Measurements from ENCODE around the gene SH3BP5.

SH3BP5 gene

DNA sequence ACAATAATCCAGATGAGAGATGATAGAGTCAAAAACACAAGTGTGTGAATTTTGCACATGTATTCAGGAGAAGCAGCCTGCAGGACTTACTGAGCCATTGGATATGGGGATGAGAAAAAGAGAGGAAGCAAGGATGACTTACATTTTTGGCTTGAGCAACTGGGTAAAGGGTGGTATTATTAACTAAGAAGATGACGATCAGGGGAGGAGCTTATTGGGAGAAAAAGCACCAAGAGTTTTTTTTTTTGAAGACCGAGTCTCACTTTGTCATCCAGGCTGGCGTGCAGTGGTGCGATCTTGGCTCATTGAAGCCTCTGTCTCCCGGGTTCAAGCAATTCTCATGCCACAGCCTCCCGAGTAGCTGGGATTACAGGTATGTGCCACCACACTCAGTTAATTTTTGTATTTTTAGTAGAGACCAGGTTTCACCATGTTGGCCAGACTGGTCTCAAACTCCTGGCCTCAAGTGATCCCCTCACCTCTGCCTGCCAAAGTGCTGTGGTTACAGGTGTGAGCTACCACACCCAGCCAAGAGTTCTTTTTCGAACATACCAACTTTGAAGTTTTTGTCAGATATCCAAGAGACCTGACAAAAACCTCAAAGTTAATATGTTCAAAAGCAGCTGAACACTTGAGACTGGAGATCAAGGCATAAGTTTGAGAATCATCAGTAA is 14.8 kb upstream of the SH3BP5 start:
- DNase-seq (ENCODE audit: low read depth in 2 of 3, low spot score in 1 of 3): no peak

DNA sequence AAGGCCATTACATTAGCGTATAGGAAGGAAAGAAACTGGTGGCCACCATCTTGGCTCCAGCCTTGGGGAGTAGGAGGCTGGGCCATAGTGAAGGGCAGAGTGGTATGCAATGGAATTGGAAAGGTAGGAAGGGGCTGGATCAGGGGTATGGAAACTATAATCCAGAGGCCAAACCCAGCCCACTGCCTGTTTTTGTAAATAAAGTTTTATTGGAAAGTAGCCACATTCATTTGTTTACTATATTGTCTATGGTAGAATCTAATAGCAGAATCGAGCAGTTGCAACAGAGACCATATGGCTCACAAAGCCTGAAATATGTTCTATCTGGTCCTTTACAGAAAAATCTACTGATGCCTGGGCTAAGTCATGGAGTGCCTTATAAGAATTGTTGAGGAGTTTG is 14.1 kb upstream of the SH3BP5 start:
- DNase-seq (ENCODE audit: low read depth in 2 of 3, low spot score in 1 of 3): no peak

DNA sequence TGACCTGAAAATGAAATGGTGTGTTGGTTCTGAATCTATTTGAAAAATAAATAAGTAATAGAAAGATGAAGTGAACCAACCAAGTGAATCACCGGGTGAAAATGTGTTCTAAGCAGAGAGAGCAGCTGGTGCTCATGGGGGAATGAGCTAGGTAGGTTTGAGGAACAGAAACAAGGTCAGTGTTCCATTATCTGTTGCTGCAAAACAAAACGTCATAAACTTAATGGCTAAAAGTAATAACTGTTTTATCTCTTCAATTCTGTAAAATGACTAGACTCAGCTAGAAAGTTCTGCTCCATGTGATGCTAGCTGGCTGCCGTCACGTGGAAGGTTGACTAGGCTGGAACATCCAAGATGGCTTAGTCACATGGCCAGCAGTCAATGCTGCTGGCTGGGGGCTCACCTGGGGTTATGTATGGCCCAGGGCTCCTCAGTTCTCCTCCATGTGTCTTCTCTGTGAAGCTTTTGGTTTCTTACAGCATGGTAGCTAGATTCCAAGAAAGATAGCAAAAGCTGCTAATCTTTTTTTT is 13.3 kb upstream of the SH3BP5 start:
- no peak for DNase-seq (ENCODE audit: low read depth in 2 of 3, low spot score in 1 of 3)

DNA sequence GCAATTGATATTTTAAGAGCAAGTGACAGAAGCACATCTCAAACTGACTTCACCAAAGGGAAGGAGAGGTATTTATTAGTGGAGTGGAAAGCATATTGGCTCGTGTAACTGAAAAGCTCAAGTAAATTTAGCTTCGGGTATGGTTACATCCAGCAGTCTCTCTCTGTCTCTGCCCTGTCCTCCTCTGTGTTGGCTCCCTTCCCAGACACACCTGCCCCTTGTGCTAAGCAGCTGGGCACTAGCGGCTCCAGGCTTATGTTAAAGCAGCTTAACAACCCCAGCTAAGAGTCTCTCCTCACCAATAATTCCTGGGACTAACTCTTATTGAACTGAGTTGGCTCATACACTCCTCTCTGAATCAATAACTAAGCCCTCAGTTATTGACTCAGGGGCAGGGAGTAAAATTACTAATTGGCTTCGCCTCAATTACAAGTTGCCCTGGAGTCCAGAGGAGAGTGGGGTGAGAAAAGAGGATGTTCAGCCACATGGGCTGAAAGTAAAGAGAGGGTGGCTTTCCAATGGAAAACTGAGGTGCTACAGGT is 12.8 kb upstream of the SH3BP5 start:
- no peak for DNase-seq (ENCODE audit: low read depth in 2 of 3, low spot score in 1 of 3)

DNA sequence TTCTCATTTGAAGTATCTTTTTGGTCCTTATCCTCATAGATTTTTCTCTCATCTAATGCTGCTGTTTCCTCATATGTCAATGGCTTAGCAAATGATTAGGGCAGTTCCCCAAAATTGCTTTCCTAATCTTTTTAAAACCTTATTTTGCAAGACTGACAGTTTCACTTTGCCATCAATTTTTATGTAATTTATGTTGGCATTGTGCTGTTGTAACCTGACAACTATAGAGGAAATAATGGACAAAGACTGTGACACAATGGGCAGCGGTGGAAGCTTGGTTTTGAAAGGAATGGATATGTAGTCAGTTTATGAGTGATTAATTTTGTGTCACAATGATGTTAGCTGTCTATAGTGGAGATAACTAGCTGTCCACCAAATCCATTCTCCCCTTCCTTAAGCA is 10.6 kb upstream of the SH3BP5 start:
- DNase-seq (ENCODE audit: low read depth in 2 of 3, low spot score in 1 of 3): no peak

DNA sequence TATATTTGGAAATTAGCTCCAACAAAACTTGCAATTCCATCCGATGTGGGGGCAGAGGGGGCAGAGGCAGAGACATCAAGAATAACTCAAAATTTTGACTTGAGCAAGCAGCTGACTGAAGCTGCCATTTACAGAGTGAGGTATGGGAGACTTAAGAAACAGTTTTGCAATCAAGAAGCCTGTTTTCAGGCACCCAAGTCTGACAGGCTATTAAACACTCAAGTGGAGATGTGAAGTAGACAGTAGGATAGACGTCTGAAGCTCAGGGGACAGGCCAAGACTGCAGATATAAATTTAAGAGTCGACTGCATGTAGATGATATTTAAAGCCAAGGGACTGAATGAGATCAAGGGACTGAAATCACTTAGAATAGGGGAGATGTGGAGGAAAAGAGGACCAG is 9.9 kb upstream of the SH3BP5 start:
- no peak for DNase-seq (ENCODE audit: low read depth in 2 of 3, low spot score in 1 of 3)

DNA sequence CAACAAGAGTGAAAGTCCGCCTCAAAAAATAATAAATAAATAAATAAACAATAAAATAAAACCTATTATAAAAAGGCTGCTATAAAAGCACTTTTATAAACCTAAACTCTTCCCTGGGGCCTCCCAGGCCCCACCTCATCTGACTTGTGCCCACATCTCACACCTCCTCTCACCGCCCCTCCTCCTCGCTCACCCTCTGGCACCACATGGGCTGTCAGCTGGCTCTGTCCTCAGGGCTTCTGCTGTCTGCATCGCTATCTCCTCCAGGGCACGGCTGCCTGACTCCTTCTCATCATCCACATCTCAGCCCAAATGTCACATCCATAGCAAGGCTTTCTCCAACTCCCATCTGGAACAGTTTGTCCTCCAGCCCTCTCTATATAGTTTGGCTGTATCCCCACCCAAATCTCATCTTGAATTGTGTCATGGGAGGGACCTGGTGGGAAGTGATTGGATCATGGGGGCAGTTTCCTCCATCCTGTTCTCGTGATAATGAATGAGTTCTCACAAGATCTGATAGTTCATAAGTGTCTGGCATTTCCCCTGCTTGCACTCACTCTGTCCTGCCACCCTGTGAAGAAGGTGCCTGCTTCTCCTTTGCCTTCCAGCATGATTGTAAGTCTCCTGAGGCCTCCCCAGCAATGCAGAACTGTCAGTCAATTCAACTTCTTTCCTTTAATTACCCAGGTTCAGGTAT is 8.8 kb upstream of the SH3BP5 start:
- no peak for DNase-seq (ENCODE audit: low read depth in 2 of 3, low spot score in 1 of 3)

DNA sequence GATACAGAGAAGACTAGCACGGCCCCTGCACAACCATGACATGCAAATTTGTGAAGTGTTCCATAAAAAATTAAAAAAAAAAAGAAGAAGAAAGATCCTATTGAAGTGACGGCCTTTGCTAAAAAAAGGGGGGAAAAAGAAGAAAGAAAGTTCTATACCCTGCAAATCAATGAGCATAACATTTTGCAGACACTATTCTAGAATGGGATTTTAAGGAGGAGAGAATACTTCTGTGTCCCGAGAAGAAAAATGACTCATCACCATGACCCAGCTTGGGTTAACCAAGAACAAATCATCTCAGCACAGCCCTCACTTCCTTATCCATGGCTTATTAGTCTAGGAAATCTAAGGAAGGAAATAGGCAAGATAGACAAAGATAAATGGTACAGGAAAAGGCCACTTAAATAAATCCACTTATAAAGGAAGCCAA is 7.4 kb upstream of the SH3BP5 start:
- no peak for DNase-seq (ENCODE audit: low read depth in 2 of 3, low spot score in 1 of 3)

DNA sequence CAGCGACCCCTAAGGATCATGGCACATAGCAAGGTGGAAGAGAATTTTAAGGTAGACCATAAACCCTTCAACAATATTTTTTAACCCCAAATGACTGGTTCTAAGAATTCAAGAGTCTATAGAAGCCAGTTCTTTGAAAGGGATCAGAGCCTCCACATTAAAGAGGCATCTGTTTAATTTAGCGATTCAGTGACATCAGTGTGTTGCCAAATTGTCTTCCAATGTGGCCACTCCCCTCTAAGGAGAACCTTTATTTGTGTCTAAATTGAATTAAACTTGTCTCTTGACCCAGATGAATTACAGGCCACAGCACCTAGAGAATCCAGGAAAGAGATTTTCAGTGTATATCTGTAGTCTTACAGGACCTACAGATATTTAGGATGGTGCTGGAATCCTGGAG is 6.6 kb upstream of the SH3BP5 start:
- no peak for DNase-seq (ENCODE audit: low read depth in 2 of 3, low spot score in 1 of 3)

DNA sequence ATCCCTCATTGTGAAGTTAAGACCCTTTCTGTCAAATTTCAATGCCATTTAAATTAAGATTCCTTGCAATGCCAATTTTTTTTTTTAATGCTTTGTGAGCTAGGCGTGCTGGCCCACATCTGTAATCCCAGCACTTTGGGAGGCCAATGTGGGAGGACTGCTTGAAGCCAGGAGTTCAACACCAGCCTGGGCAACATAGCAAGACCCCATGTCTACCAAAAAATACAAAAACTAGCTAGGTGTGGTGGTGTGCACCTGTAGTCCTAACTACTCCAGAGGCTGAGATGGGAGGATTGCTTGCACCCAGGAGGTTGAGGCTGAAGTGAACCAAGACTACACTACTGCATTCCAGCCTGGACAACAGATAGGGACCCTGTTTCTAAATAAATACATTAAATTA is 5.6 kb upstream of the SH3BP5 start:
- no peak for DNase-seq (ENCODE audit: low read depth in 2 of 3, low spot score in 1 of 3)

DNA sequence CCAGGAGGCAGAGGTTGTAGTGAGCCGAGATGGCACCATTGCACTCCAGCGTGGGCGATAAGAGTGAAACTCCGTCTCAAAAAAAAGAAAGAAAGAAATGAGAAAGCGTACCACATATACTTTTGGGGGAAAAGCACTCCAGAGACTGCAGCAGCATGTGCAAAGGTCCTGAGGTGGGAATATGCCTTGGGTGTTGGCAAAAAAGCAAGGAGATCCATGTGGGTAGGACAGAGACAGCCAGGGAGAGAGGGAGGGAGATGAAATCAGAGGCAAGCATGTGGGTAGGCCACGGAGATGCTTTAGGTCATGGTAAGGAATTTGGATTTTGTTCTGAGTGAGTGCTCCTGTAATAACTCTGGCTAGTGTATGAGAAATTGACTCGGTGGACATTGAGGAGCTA is 3.7 kb upstream of the SH3BP5 start:
- DNase-seq (ENCODE audit: low read depth in 2 of 3, low spot score in 1 of 3): no peak

DNA sequence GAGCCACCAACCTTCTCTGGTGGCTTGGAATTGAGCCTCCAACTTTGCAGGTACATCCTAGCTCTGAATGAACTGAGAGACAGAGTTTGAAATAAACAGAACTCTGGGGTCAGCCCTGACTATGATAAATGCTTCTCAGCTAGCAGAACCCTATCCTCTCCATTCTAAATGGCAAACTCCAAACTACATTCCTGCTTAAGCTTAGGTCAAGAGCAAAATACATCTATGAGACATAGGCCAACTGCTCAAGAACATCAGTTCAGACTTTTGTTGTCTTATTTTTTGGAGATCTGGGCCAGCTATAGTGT is 1.5 kb upstream of the SH3BP5 start:
- DNase-seq (ENCODE audit: low read depth in 2 of 3, low spot score in 1 of 3): no peak

DNA sequence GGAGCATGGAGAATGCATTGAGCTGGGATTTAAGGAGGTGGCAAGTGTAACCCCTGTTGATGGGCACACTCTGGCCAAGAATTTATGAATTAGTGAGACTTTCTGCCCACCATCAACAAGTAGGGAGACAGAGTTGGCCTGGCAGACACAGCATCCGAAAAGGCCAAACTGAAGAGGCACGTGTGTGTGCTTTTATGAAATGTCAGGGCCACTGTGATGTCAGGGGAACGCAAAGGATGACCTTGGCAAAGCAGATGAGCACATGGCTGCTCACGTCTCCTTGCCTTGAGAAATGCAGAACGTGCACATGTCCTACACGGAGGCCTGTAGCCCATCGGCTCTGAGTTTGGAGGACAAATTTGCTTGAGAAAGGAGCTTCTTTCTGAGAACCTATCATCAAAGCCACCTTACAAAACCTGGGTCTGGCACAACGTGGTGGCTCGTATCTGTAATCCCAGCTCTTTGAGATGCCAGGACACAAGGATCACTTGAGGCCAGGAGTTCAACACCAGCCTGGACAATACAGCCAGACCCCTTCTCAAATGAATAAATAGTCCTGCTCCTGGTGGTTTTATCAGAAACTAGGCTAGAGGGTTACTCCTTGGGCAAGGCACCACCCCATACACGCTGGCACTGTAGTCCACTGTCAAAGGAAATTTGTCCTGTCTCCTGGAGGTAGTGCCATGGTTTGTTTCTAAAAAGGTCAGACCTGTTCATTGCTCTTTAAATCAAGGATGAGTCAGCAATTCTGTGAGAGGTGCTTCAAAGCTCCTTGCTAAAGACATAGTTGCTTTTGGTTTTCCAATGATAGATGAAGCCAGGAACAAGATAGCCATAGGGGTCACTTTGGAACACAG is 941 bp upstream of the SH3BP5 start:
- DNase-seq (ENCODE audit: low read depth in 2 of 3, low spot score in 1 of 3): no peak

DNA sequence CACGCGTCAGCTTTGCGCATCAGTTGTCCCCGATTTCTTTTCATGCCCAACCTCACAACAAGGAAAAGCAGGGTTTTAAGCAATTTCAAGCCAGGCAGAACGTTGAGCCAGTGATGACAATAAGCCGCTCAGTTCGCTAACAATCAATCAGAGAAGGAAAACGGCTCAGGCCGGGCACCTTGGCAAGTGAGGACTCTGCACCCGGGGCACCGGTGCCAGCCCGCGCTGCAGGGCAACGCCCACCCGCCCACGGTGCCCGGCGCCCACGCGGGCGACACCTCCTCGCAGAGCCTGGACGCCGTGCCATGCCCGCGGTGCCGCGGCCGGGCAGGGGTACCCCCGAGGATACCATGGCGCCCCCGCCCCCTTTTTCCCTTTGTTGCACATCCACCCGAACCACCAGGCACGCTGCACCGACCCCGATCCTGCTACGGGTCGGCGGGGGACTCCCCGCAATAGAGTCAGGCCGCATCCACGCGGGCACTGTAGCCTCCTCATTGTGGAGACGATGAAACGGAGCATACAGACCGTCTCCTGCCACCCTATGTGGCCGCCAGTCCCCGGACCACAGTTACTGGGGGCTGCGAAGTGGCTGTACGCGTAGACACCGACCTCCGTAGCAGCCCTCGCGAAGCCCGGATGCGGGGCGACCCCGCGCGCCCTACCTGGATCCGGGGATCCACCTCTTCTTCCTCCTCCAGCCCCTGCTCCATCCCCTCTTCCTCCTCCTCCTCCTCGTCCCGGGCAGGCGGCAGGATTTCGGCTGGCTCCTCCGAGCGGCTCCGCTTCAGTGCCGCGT is 581 bp downstream of the SH3BP5 start:
- peak in 1 of 3 donors; percentile 24 for DNase-seq (ENCODE audit: low read depth in 2 of 3, low spot score in 1 of 3)

DNA sequence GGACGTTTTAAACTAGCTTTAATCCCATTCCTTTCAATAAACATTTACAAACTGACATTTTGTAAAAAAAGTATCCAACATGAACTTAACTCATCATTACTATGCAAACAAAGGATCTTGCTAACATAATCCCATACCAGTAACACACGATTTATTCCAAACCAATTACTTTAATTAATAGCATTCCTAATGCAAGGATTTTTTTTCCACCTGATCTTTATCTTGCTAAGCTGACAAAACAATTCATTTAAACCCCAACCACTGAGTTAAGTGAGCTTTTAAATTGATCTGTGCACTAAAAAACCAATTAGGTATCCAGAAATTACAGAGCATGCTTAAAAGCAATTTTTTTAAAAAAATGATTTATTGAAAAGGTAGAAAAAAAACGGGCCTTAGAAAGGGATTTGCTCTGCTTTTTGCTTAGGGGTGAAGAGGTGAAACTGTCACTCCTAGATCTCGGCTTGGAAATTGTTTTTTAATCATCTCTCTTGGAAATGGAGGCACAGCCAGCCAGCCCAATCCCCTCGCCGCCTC is 1.2 kb downstream of the SH3BP5 start:
- no peak for DNase-seq (ENCODE audit: low read depth in 2 of 3, low spot score in 1 of 3)

DNA sequence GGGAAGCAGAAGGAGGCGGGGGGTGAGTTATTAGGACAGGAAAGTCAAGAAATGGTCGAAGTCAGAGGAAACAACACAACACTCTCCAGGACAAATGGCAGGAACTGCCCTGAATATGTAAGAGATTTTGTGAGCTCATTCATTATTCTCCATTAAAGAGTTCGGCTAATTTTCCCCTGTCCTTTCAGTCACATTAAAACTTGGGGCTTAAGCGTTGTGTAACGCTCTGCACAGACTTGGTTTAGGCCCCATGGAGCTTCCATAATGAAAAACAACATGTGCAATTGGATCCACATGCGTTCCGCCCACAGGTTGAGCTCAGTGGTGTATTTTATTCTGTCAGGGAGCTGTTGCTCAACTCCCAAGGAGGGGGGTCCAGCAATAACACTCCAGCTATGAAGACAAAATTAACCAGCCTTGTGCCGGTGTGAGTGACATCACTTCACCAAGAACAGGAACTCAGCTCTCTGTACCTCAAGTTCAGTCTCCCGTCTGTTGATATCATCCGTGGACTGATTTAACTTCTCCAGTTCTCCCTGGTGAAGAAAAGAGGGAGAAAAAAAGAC is 2.3 kb downstream of the SH3BP5 start:
- no peak for DNase-seq (ENCODE audit: low read depth in 2 of 3, low spot score in 1 of 3)

DNA sequence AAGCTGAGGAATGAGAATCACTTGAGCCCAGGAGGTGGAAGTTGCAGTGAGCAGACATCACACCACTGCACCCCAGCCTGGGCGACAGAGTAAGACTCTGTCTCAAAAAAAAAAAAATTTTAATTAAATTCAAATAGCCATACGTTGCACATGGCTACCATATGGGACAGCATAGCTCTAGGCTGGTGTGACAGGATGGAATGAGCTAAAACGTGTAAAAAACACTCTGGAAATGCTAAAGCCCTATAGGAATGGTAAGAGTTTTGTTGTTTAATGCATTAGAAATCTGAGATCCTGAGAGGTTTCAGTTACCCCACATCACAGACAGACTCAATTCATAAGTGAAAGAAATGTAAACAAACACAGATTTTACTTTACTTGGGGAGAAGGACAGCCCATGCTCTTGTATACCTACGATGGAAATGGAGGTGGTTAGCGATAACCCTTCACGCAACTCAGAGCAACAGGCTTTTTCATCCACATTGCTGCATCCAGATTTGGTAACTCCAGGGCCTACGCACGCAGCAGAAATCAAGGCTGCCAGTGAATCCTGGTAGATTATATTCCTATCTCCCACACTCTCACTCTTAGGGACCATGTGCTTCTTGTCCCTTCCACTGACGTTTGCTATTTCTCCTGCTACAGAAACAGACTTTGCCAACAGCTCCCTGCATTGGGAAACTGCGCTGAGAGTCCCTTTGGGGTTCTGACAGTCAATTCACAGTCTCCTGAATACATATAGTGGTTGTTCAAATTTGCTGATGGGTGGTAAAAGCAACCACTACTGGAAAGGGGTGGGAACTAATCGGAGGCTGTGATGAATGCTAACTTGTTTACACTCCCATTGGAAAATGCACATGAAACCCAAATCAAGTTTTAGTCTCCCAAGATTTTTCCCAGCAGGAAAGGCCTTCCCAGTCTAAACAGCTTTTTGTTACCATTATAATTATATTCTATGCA is 3.1 kb downstream of the SH3BP5 start:
- no peak for DNase-seq (ENCODE audit: low read depth in 2 of 3, low spot score in 1 of 3)

DNA sequence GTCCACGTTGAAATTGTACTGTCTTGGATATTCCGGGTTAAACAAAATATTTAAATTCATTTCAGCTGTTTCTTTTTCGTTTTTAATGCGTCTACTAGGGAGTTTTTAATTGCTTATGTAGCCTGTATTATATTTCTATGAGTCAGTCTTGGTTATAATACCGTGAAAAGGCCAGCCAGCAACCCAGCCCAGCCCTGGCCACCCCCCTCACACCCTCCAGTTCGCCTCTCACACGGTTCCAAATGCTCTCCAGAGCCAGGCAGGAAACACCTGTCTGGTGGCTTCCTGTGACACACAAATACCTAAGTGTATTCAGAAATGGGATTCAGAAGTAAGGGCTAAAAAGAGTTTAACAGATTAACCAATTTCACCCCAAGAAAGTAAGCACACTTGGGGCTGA is 4.4 kb downstream of the SH3BP5 start:
- no peak for DNase-seq (ENCODE audit: low read depth in 2 of 3, low spot score in 1 of 3)

DNA sequence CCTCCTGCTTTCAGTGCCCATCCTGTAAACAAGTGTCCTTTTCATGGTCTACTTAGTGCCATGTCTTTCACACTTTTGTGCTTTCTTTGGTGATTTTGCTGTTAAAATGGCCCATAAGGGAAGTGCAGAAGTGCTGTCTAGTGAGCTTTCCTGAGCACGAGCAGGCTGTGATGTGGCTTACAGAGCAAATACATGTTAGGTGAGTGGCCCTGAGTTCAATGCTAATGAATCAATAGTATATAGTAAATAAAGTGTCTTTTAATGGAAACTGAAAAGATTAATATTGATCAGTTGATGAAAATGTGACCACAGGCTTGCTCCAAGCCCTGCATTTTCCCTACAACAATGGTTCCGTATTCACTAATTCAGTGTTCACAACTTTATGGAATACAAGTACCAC is 5.7 kb downstream of the SH3BP5 start:
- no peak for DNase-seq (ENCODE audit: low read depth in 2 of 3, low spot score in 1 of 3)

Data from stimulated activated CD4-positive, alpha-beta T cell treated with anti-CD3 and anti-CD28 coated beads, Interleukin-12 subunit alpha, Interleukin-12 subunit beta, amount 100 ng/mL, for 48 hours (primary cell).